Suprapubic skin (tissue), 4 donors: ENCODE results near the gene NXPH3. TPM values are rescaled to one million over a fixed set of nuclear protein-coding genes. Genes with fewer than 3 reads are reported as not detected.

Experiments
- DNase-seq, 2 donors: peaks; one replicate each; pipeline ENCODE4 v3.0.0-alpha.2; 2019; ENCODE audit warnings: low spot score in 2 of 2
- H3K27ac ChIP-seq: fragments of 200-600 bp; sonication (generic); one replicate; pipeline ENCODE4 v1.5.1; 2019
- H3K27me3 ChIP-seq: fragments of 200-600 bp; sonication (generic); one replicate; pipeline ENCODE4 v1.5.1; 2019
- H3K36me3 ChIP-seq: fragments of 200-600 bp; sonication (generic); one replicate; pipeline ENCODE4 v1.5.1; 2019
- H3K4me1 ChIP-seq: fragments of 200-600 bp; sonication (generic); one replicate; pipeline ENCODE4 v1.5.1; 2019
- H3K4me3 ChIP-seq: fragments of 200-600 bp; sonication (generic); one replicate; pipeline ENCODE4 v1.5.1; 2019; ENCODE audit warnings: mild to moderate bottlenecking
- H3K9me3 ChIP-seq: fragments of 200-600 bp; sonication (generic); one replicate; pipeline ENCODE4 v1.5.1; 2019
- CTCF ChIP-seq, 2 donors: fragments of 200-600 bp in 1 of 2; fragments of 450-650 bp in 1 of 2; sonication (generic) in 1 of 2; IDR thresholded peaks; one replicate each; pipeline ENCODE4 v1.5.1; 2016 to 2019; ENCODE audit warnings: antibody characterized with exemption in 2 of 2, mild to moderate bottlenecking in 1 of 2, moderate library complexity in 1 of 2
- EP300 ChIP-seq: sonication (generic); formaldehyde crosslinking; IDR thresholded peaks from one replicate; pipeline ENCODE4 v1.6.1; 2017; ENCODE audit warnings: antibody characterized with exemption
- POLR2A ChIP-seq, 2 donors: fragments of 450-650 bp; IDR thresholded peaks; one replicate each; pipeline ENCODE4 v1.6.1; 2017; ENCODE audit warnings: antibody characterized with exemption in 2 of 2, mild to moderate bottlenecking in 2 of 2, moderate library complexity in 2 of 2
- POLR2AphosphoS5 ChIP-seq, 3 donors: sonication (generic); formaldehyde crosslinking; IDR thresholded peaks; one replicate each; pipeline ENCODE4 v1.6.1; 2017; ENCODE audit warnings: antibody characterized with exemption in 3 of 3
- WGBS: methylation state at CpG from one replicate; pipeline ENCODE4 v1.1.5; 2018; 5-methylcytosine and 5-hydroxymethylcytosine counted together
- total RNA-seq, 4 donors: library from RNA; depleted of rRNA; stranded (reverse); fragments of >200 nt; gene quantifications; one replicate each; pipeline ENCODE4 v1.1.0, GENCODE V29; 2016

The NXPH3 gene
- total RNA-seq, 4 donors from 2014 or later: 1.3 to 5.0 (median 1.5) TPM

- H3K4me3 ChIP-seq: no peak overlapping the region
- WGBS: 23% methylated on average over 13 of the region's 30 CpGs
- DNase-seq: peak; percentile 77 to 85
- TF ChIP-seq EP300 (no peak), CTCF (IDR thresholded peaks at IDR 0.05) (peak; percentile 82 to 97)
- H3K4me1 ChIP-seq: peaks cover 25% of the 10 kb centered on the region
- H3K27me3 ChIP-seq: peaks cover 4% of the 10 kb centered on the region
- no peaks in the 10 kb centered on the region for H3K9me3 ChIP-seq
- H3K36me3 ChIP-seq: no peaks in the 10 kb centered on the region
- no peak overlapping the region for H3K27ac ChIP-seq
Measured at GRCh38 chr17:49556223-49556943, 19.3 kb upstream of the NXPH3 start.

- H3K4me3 ChIP-seq: no peak overlapping the region
- no peaks in the 10 kb centered on the region for H3K36me3 ChIP-seq
- WGBS: 24% methylated on average over 9 of the region's 9 CpGs
- H3K27ac ChIP-seq: no peak overlapping the region
- peak; percentile 38 to 56 for DNase-seq
- peaks cover 4% of the 10 kb centered on the region for H3K27me3 ChIP-seq
- H3K4me1 ChIP-seq: peaks cover 21% of the 10 kb centered on the region
- TF ChIP-seq POLR2AphosphoS5 (IDR thresholded peaks at IDR 0.05): no peak
- no peak for TF ChIP-seq EP300
- TF ChIP-seq CTCF (IDR thresholded peaks at IDR 0.05): peak in 1 of 2 donors; percentile 56
- no peak for TF ChIP-seq POLR2A (IDR thresholded peaks at IDR 0.05)
- no peaks in the 10 kb centered on the region for H3K9me3 ChIP-seq
Measured at GRCh38 chr17:49557312-49558024, 18.2 kb upstream of the NXPH3 start.

GRCh38 chr17:49564638-49565037 is 11.0 kb upstream of the NXPH3 start:
- TF ChIP-seq CTCF (IDR thresholded peaks at IDR 0.05) (no peak), EP300 (no peak), POLR2AphosphoS5 (IDR thresholded peaks at IDR 0.05) (no peak), POLR2A (IDR thresholded peaks at IDR 0.05) (no peak)
- Histone ChIP-seq H3K27me3 (no peaks in the 10 kb centered on the region), H3K27ac (no peak overlapping the region), H3K36me3 (no peaks in the 10 kb centered on the region), H3K4me1 (peaks cover 31% of the 10 kb centered on the region), H3K9me3 (no peaks in the 10 kb centered on the region), H3K4me3 (no peak overlapping the region)
- DNase-seq: peak in 1 of 2 donors; percentile 14
- 74% methylated on average over 4 of the region's 4 CpGs for WGBS

GRCh38 chr17:49565948-49566491 is 9.7 kb upstream of the NXPH3 start:
- Histone ChIP-seq H3K9me3 (no peaks in the 10 kb centered on the region), H3K27ac (peak overlapping the region; percentile 42), H3K27me3 (no peaks in the 10 kb centered on the region), H3K4me1 (peaks cover 39% of the 10 kb centered on the region), H3K4me3 (no peak overlapping the region), H3K36me3 (no peaks in the 10 kb centered on the region)
- 20% methylated on average over 14 of the region's 14 CpGs for WGBS
- peak; percentile 89 for TF ChIP-seq EP300
- TF ChIP-seq POLR2AphosphoS5 (IDR thresholded peaks at IDR 0.05): peak in 1 of 3 donors; percentile 67
- no peak for TF ChIP-seq POLR2A (IDR thresholded peaks at IDR 0.05)
- DNase-seq: no peak

GRCh38 chr17:49566668-49567071 is 9.0 kb upstream of the NXPH3 start:
- WGBS: 72% methylated on average over 5 of the region's 5 CpGs
- Histone ChIP-seq H3K4me1 (peaks cover 39% of the 10 kb centered on the region), H3K36me3 (no peaks in the 10 kb centered on the region), H3K9me3 (no peaks in the 10 kb centered on the region), H3K27ac (peak overlapping the region; percentile 42), H3K27me3 (no peaks in the 10 kb centered on the region), H3K4me3 (no peak overlapping the region)
- DNase-seq: no peak
- no peak for TF ChIP-seq POLR2AphosphoS5 (IDR thresholded peaks at IDR 0.05)
- no peak for TF ChIP-seq EP300
- no peak for TF ChIP-seq CTCF (IDR thresholded peaks at IDR 0.05)
- TF ChIP-seq POLR2A (IDR thresholded peaks at IDR 0.05): no peak
